GM21723 (cell line): ENCODE data around the gene NCBP2L.
"Not testable (repeated sequence)": the region's sequence is repeated elsewhere in the genome, so short reads cannot be mapped to it uniquely, and the experiment has no call there.

Experiments used
- ATAC-seq: cut with Tn5 transposase; IDR thresholded peaks from one replicate; pipeline ENCODE4 v1.9.1; 2021; ENCODE audit warnings: mild to moderate bottlenecking, moderate library complexity; ENCODE audit not compliant: unreplicated experiment

Gene NCBP2L

GRCh38 chrX:107804427-107804826, 26.9 kb downstream of the NCBP2L start:
- ATAC-seq = no peak

GRCh38 chrX:107805179-107805578, 27.6 kb downstream of the NCBP2L start:
- no peak for ATAC-seq

GRCh38 chrX:107810053-107810452, 32.5 kb downstream of the NCBP2L start:
- ATAC-seq = not testable (repeated sequence)

- ATAC-seq = no peak
Observed at GRCh38 chrX:107818900-107819521, 41.5 kb downstream of the NCBP2L start.

GRCh38 chrX:107823042-107823441, 45.5 kb downstream of the NCBP2L start:
- no peak for ATAC-seq

GRCh38 chrX:107823456-107823855, 45.9 kb downstream of the NCBP2L start:
- ATAC-seq = no peak

GRCh38 chrX:107825698-107826237, 48.2 kb downstream of the NCBP2L start, which contains the start of gene MID2:
Gene MID2 (plus strand): TSS chrX:107825866. CDS start chrX:107826427, 561 bp downstream.
- ATAC-seq = peak; percentile 46

GRCh38 chrX:107826238-107827029, 48.9 kb downstream of the NCBP2L start:
- ATAC-seq = peak; percentile 65

GRCh38 chrX:107827030-107827831, 49.7 kb downstream of the NCBP2L start:
- ATAC-seq = no peak

- no peak for ATAC-seq
Observed at GRCh38 chrX:107827852-107828251, 50.3 kb downstream of the NCBP2L start.

- no peak for ATAC-seq
Observed at GRCh38 chrX:107829878-107830277, 52.3 kb downstream of the NCBP2L start.

GRCh38 chrX:107831071-107831730, 53.7 kb downstream of the NCBP2L start:
- ATAC-seq = no peak

- no peak for ATAC-seq
Observed at GRCh38 chrX:107834275-107835201, 57.0 kb downstream of the NCBP2L start.

- no peak for ATAC-seq
Observed at GRCh38 chrX:107836958-107837357, 59.4 kb downstream of the NCBP2L start.

- no peak for ATAC-seq
Observed at GRCh38 chrX:107840971-107841370, 63.4 kb downstream of the NCBP2L start.

- ATAC-seq = no peak
Observed at GRCh38 chrX:107842715-107843400, 65.3 kb downstream of the NCBP2L start.
